IMR-90 (cell line): ENCODE measurements around the gene SH3GL2.

Experiments used
- CEBPB ChIP-seq: IDR thresholded peaks from 2 replicates; pipeline ENCODE4 v1.6.1; 2012; ENCODE audit warnings: low read depth, low read length, improper control_type of control experiment
- FOS ChIP-seq: fragments of 150-350 bp; IDR thresholded peaks from 2 replicates; pipeline ENCODE4 v1.6.1; 2016; ENCODE audit warnings: low read depth, low read length
- MAFK ChIP-seq: IDR thresholded peaks from 2 replicates; pipeline ENCODE4 v1.6.1; 2012; ENCODE audit warnings: low read depth, low read length, improper control_type of control experiment
- MAZ ChIP-seq: IDR thresholded peaks from 2 replicates; pipeline ENCODE4 v1.6.1; 2012; ENCODE audit warnings: low read depth, mild to moderate bottlenecking, low read length, improper control_type of control experiment, moderate library complexity, borderline replicate concordance
- MXI1 ChIP-seq: IDR thresholded peaks from 2 replicates; pipeline ENCODE4 v1.6.1; 2012; ENCODE audit warnings: low read depth, mild to moderate bottlenecking, low read length, moderate library complexity, borderline replicate concordance
- NFE2L2 ChIP-seq: fragments of 150-350 bp; IDR thresholded peaks from 2 replicates; pipeline ENCODE4 v1.6.1; 2016; ENCODE audit warnings: low read depth, mild to moderate bottlenecking, low read length
- POLR2A ChIP-seq: IDR thresholded peaks from 2 replicates; pipeline ENCODE4 v1.6.1; 2012; ENCODE audit warnings: mild to moderate bottlenecking, low read depth, low read length
- RAD21 ChIP-seq: IDR thresholded peaks from 2 replicates; pipeline ENCODE4 v1.6.1; 2012; ENCODE audit warnings: low read length, improper control_type of control experiment
- RCOR1 ChIP-seq: IDR thresholded peaks from 2 replicates; pipeline ENCODE4 v1.6.1; 2012; ENCODE audit warnings: mild to moderate bottlenecking, low read length, improper control_type of control experiment; ENCODE audit not compliant: insufficient replicate concordance
- SMC3 ChIP-seq: fragments of 150-350 bp; IDR thresholded peaks from 2 replicates; pipeline ENCODE4 v1.6.1; 2016; ENCODE audit warnings: low read depth, mild to moderate bottlenecking, antibody characterized with exemption, low read length, moderate library complexity
- TF ChIP-seq, protein P1 (sequence below): conservative IDR thresholded peaks from 2 replicates; pipeline ENCODE4 v1.5.1; 2012; ENCODE audit warnings: mild to moderate bottlenecking, low read depth, low read length, improper control_type of control experiment

GRCh38 chr9:17751486-17751885, 172.6 kb downstream of the SH3GL2 start:
- TF ChIP-seq, protein P1, sequence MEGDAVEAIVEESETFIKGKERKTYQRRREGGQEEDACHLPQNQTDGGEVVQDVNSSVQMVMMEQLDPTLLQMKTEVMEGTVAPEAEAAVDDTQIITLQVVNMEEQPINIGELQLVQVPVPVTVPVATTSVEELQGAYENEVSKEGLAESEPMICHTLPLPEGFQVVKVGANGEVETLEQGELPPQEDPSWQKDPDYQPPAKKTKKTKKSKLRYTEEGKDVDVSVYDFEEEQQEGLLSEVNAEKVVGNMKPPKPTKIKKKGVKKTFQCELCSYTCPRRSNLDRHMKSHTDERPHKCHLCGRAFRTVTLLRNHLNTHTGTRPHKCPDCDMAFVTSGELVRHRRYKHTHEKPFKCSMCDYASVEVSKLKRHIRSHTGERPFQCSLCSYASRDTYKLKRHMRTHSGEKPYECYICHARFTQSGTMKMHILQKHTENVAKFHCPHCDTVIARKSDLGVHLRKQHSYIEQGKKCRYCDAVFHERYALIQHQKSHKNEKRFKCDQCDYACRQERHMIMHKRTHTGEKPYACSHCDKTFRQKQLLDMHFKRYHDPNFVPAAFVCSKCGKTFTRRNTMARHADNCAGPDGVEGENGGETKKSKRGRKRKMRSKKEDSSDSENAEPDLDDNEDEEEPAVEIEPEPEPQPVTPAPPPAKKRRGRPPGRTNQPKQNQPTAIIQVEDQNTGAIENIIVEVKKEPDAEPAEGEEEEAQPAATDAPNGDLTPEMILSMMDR, result no peak
- TF ChIP-seq MAZ (no peak), POLR2A (no peak), SMC3 (no peak), RAD21 (no peak), RCOR1 (no peak), FOS (no peak), CEBPB (no peak), MAFK (no peak), MXI1 (no peak), NFE2L2 (no peak)
